Duodenal mucosa (tissue), 2 donors: ENCODE data around the gene TRIM67.
"Not testable (repeated sequence)": the region's sequence is repeated elsewhere in the genome, so short reads cannot be mapped to it uniquely, and the experiment has no call there.

ENCODE experiments used
- H3K27ac ChIP-seq: one replicate; pipeline ENCODE4 v1.7.0; 2013; ENCODE audit warnings: low read depth, low read length
- H3K27me3 ChIP-seq, 2 donors: one replicate each; pipeline ENCODE4 v1.7.0; 2013; ENCODE audit warnings: low read length in 2 of 2, control low read depth in 1 of 2; ENCODE audit not compliant: insufficient read depth in 2 of 2, control insufficient read depth in 1 of 2
- H3K36me3 ChIP-seq, 2 donors: one replicate each; pipeline ENCODE4 v1.7.0; 2013; ENCODE audit warnings: low read length in 2 of 2, control low read depth in 1 of 2; ENCODE audit not compliant: insufficient read depth in 2 of 2, control insufficient read depth in 1 of 2
- H3K4me1 ChIP-seq, 2 donors: one replicate each; pipeline ENCODE4 v1.7.0; 2013; ENCODE audit warnings: low read length in 2 of 2, control low read depth in 1 of 2; ENCODE audit not compliant: insufficient read depth in 2 of 2, control insufficient read depth in 1 of 2
- H3K4me3 ChIP-seq, 2 donors: one replicate each; pipeline ENCODE4 v1.7.0; 2013; ENCODE audit warnings: low read length in 2 of 2, low read depth in 1 of 2
- H3K9ac ChIP-seq, 2 donors: one replicate each; pipeline ENCODE4 v1.7.0; 2013; ENCODE audit warnings: low read length in 2 of 2, low read depth in 1 of 2
- H3K9me3 ChIP-seq, 2 donors: one replicate each; pipeline ENCODE4 v1.7.0; 2013; ENCODE audit warnings: low read length in 2 of 2, control low read depth in 1 of 2; ENCODE audit not compliant: control insufficient read depth in 1 of 2

The TRIM67 gene

GRCh38 chr1:231211005-231211857, 49.4 kb downstream of the TRIM67 start:
- no peaks in the 10 kb centered on the region for H3K9me3 ChIP-seq
- no peaks in the 10 kb centered on the region for H3K36me3 ChIP-seq
- peak overlapping the region; percentile 72 to 74 for H3K4me3 ChIP-seq
- H3K27ac ChIP-seq: no peak overlapping the region
- H3K9ac ChIP-seq: peak overlapping the region; percentile 42 to 65
- peaks cover 4 to 6% of the 10 kb centered on the region in 2 donors for H3K4me1 ChIP-seq
- H3K27me3 ChIP-seq: no peaks in the 10 kb centered on the region

DNA sequence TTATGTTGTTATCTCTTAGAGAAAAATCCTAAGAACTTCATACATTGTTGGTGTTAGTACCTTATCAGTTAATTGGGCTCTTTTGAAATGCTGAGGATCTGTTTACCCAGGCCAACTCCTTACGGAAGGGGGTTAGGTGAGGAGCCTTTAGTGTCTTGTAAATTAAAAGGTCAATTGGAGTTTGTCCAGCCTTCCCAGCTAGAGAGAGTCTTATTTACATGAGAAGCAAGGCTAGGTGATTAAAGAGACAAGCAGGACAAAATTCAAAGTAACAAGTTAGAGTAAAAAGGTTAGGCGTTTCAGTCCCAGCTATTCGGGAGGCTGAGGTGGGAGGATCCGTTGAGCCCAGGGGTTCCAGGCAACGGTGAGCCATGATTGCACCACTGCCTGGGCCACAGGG, 50.4 kb downstream of the TRIM67 start:
- H3K9me3 ChIP-seq, H3K27ac ChIP-seq, H3K36me3 ChIP-seq, H3K4me3 ChIP-seq, H3K9ac ChIP-seq, H3K27me3 ChIP-seq: not testable (repeated sequence)
- peaks cover 11 to 12% of the 10 kb centered on the region in 2 donors for H3K4me1 ChIP-seq

GRCh38 chr1:231213831-231214573, 52.1 kb downstream of the TRIM67 start:
- no peaks in the 10 kb centered on the region for H3K27me3 ChIP-seq

GRCh38 chr1:231214918-231215680, 53.2 kb downstream of the TRIM67 start:
- Histone ChIP-seq H3K9ac (no peak overlapping the region), H3K4me3 (peak overlapping the region in 1 of 2 donors; percentile 0), H3K4me1 (peaks cover 11 to 12% of the 10 kb centered on the region in 2 donors), H3K27me3 (no peaks in the 10 kb centered on the region), H3K36me3 (no peaks in the 10 kb centered on the region), H3K27ac (no peak overlapping the region), H3K9me3 (no peaks in the 10 kb centered on the region)

More at GRCh38 chr1:231213831-231214573, 52.1 kb downstream of the TRIM67 start:
- no peaks in the 10 kb centered on the region for H3K36me3 ChIP-seq
- H3K4me1 ChIP-seq: peaks cover 11 to 12% of the 10 kb centered on the region in 2 donors
- H3K9me3 ChIP-seq: no peaks in the 10 kb centered on the region
- H3K4me3 ChIP-seq: no peak overlapping the region
- no peak overlapping the region for H3K27ac ChIP-seq
- H3K9ac ChIP-seq: no peak overlapping the region

DNA sequence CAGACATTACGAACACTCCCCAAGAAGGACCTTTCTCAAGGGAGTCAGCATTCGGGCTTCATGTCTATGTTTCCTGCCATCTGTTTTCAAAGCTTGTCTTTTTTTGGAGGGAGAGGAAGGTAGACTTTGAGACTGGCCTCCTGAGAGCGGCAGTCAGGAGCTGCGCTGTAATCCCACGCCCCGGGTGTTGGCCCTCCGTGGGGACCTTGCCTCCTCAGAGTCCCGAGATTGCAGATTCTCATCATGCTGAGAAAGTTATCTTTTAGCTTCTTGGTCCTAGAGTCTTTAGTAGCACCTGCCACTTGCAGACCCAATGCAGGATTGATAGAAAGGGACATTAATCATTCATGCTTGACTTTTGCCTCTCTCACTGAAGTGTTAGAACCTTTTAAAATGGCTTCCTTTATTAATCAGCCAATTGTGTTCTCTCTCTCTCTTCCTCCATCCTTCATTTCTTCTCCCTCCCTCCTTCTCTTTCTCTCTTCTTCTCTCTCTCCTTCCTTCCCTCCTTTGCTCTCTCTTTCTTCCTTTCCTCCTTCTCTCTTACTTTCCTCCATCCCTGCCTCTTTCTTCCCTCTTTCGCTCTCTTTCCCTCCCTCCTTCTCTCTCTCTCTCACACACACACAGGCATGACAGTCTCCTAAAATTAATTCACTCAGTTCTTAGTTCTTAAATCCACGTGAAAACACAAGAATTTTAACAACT, 54.0 kb downstream of the TRIM67 start:
- H3K4me1 ChIP-seq: peaks cover 11 to 12% of the 10 kb centered on the region in 2 donors
- no peaks in the 10 kb centered on the region for H3K27me3 ChIP-seq
- peak overlapping the region in 1 of 2 donors; percentile 0 for H3K4me3 ChIP-seq
- H3K9me3 ChIP-seq: no peaks in the 10 kb centered on the region
- no peaks in the 10 kb centered on the region for H3K36me3 ChIP-seq
- no peak overlapping the region for H3K27ac ChIP-seq
- no peak overlapping the region for H3K9ac ChIP-seq

DNA sequence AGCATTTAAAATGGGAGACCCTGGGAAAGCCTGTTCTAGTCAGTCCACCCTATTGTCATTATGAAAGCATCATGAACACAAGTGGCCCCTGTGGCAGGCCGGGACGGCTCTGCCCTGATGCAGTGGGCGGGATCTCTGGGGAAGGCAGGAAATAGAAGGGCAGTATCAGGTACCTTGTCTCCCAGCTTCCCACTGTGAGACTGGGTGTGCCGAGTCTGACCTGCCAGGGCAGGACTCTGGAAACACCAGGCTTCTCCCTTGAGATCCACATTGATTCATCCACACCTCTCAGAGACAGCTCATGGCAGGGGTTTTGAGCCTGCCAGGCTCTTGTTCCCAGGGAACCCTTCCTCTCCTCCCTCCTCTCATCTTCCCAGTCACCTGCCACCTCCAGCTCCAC, 54.6 kb downstream of the TRIM67 start:
- Histone ChIP-seq H3K27me3 (no peaks in the 10 kb centered on the region), H3K9ac (no peak overlapping the region), H3K9me3 (no peaks in the 10 kb centered on the region), H3K4me3 (no peak overlapping the region), H3K4me1 (peaks cover 11 to 12% of the 10 kb centered on the region in 2 donors), H3K27ac (no peak overlapping the region), H3K36me3 (no peaks in the 10 kb centered on the region)

- Histone ChIP-seq H3K4me1 (peaks cover 11 to 12% of the 10 kb centered on the region in 2 donors), H3K36me3 (no peaks in the 10 kb centered on the region), H3K9ac (no peak overlapping the region), H3K9me3 (no peaks in the 10 kb centered on the region), H3K27me3 (no peaks in the 10 kb centered on the region), H3K4me3 (no peak overlapping the region), H3K27ac (no peak overlapping the region)
Measured at GRCh38 chr1:231217056-231217455, 55.2 kb downstream of the TRIM67 start.

- no peaks in the 10 kb centered on the region for H3K9me3 ChIP-seq
- H3K4me1 ChIP-seq: peaks cover 7 to 12% of the 10 kb centered on the region in 2 donors
- no peaks in the 10 kb centered on the region for H3K27me3 ChIP-seq
- peaks cover 0 to 8% of the 10 kb centered on the region in 2 donors for H3K36me3 ChIP-seq
- H3K4me3 ChIP-seq: no peak overlapping the region
- no peak overlapping the region for H3K9ac ChIP-seq
- H3K27ac ChIP-seq: no peak overlapping the region
Measured at GRCh38 chr1:231218078-231218477, 56.2 kb downstream of the TRIM67 start.

- peaks cover 13 to 19% of the 10 kb centered on the region in 2 donors for H3K36me3 ChIP-seq
- no peak overlapping the region for H3K9ac ChIP-seq
- H3K27me3 ChIP-seq: no peaks in the 10 kb centered on the region
- no peak overlapping the region for H3K27ac ChIP-seq
- H3K4me1 ChIP-seq: peaks cover 7 to 12% of the 10 kb centered on the region in 2 donors
- no peak overlapping the region for H3K4me3 ChIP-seq
- H3K9me3 ChIP-seq: no peaks in the 10 kb centered on the region
Measured at GRCh38 chr1:231219422-231220401, 57.9 kb downstream of the TRIM67 start.
